Thoracic aorta (tissue), 2 donors: Measurements from ENCODE around the gene ACSL3. TPM values are rescaled to one million over a fixed set of nuclear protein-coding genes. Genes with fewer than 3 reads are reported as not detected.

Source experiments
- ATAC-seq: fragments of 150-250 bp; one replicate; pipeline ENCODE4 v1.8.0; 2017; ENCODE audit warnings: low read depth; ENCODE audit not compliant: insufficient number of reproducible peaks, low FRiP score
- DNase-seq: peaks from one replicate; pipeline ENCODE4 v3.0.0-alpha.2; 2020; ENCODE audit warnings: low spot score
- H3K27ac ChIP-seq, 2 donors: fragments of 200-600 bp; sonication (generic); 1 replicate in 1 of 2; 2 replicates in 1 of 2; pipeline ENCODE4 v1.5.1; 2016; ENCODE audit warnings: mild to moderate bottlenecking in 2 of 2, moderate library complexity in 2 of 2
- H3K27me3 ChIP-seq: fragments of 200-600 bp; sonication (generic); replicated peaks from 2 replicates; pipeline ENCODE4 v1.6.0; 2016; ENCODE audit warnings: mild to moderate bottlenecking; ENCODE audit not compliant: insufficient read depth
- H3K36me3 ChIP-seq: fragments of 200-600 bp; sonication (generic); one replicate; pipeline ENCODE4 v1.5.1; 2016
- H3K4me1 ChIP-seq, 2 donors: fragments of 200-600 bp; sonication (generic); 1 replicate in 1 of 2; 2 replicates in 1 of 2; pipeline versions ENCODE4 v1.5.1 to v1.6.0; 2016; ENCODE audit warnings: low read depth in 2 of 2, mild to moderate bottlenecking in 1 of 2; ENCODE audit not compliant: control insufficient read depth in 1 of 2
- H3K4me3 ChIP-seq: fragments of 200-600 bp; sonication (generic); 2 replicates; pipeline ENCODE4 v1.5.1; 2016; ENCODE audit warnings: mild to moderate bottlenecking
- H3K9me3 ChIP-seq: fragments of 200-600 bp; sonication (generic); 2 replicates; pipeline ENCODE4 v1.5.1; 2016
- total RNA-seq, 2 donors: library from RNA; depleted of rRNA; stranded (reverse); fragments of >200 nt; gene quantifications; one replicate each; pipeline versions ENCODE4 v1.1.0 to v1.2.3, GENCODE V29; 2016
- TF ChIP-seq, protein P1 (sequence below): fragments of 200-600 bp; sonication (generic); IDR thresholded peaks from one replicate; pipeline ENCODE4 v1.5.1; 2019; ENCODE audit warnings: antibody characterized with exemption

ACSL3 gene
- total RNA-seq, 2 donors from 2014 or later, result 65.1 to 79.0 TPM

DNA sequence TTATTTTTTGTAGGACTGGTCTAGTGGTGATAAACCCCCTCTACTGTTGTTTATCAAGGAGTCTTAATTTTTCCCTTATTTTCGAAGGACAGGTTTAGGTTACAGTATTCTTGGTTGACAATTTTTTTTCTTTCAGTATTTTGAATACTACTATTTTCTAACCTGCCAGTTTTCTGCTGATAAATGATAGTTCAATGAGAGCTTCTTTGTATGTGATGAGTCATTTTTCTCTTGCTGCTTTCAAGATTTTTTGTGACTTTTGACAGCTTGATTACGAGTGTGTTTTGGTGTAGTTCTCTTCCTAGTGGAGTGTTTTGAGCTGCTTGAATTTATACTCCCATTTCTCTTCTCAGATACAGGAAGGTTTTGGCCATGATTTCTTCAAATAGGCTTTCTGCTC lies 77.5 kb downstream of the ACSL3 start:
- DNase-seq (no peak), ATAC-seq (no peak)
- TF ChIP-seq, protein P1, sequence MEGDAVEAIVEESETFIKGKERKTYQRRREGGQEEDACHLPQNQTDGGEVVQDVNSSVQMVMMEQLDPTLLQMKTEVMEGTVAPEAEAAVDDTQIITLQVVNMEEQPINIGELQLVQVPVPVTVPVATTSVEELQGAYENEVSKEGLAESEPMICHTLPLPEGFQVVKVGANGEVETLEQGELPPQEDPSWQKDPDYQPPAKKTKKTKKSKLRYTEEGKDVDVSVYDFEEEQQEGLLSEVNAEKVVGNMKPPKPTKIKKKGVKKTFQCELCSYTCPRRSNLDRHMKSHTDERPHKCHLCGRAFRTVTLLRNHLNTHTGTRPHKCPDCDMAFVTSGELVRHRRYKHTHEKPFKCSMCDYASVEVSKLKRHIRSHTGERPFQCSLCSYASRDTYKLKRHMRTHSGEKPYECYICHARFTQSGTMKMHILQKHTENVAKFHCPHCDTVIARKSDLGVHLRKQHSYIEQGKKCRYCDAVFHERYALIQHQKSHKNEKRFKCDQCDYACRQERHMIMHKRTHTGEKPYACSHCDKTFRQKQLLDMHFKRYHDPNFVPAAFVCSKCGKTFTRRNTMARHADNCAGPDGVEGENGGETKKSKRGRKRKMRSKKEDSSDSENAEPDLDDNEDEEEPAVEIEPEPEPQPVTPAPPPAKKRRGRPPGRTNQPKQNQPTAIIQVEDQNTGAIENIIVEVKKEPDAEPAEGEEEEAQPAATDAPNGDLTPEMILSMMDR, result no peak
- Histone ChIP-seq H3K27ac (no peak overlapping the region), H3K9me3 (peaks cover 8% of the 10 kb centered on the region), H3K4me3 (no peak overlapping the region), H3K4me1 (peaks cover under 1 to 7% of the 10 kb centered on the region in 2 donors), H3K27me3 (no peaks in the 10 kb centered on the region), H3K36me3 (peaks cover 20% of the 10 kb centered on the region)

DNA sequence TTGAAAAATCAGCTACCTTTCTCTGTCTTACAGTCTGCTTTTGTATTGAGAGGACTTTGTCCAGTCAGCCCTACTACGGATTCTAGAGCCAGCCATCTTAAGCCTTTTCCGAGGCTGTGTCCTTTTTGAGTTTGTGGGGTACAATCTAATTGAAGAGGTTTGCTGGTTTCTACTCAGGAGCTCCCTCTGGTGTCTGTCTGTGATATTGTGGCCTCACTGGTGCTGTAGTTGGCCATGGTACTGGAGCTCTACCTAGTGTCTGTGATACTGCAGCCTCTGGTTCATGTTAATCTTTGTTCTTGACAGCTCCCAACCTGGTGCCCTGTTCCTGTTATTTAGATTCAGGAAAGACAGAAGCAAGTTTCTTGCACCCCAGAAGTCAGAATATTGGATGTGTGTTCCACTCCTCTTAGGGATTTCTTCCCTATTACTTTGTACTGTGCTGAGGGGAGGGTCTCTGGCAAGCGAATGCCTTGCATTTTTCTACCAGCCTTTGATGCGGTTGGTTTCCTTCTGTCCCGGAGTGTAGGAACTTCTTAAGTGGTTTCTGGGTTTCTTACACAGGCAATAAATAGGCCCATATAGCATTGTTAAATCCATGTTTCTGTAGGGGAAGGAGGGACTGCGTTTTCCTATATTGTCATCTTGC lies 78.5 kb downstream of the ACSL3 start:
- no peak for DNase-seq
- no peak for ATAC-seq
- peaks cover 18% of the 10 kb centered on the region for H3K36me3 ChIP-seq

DNA sequence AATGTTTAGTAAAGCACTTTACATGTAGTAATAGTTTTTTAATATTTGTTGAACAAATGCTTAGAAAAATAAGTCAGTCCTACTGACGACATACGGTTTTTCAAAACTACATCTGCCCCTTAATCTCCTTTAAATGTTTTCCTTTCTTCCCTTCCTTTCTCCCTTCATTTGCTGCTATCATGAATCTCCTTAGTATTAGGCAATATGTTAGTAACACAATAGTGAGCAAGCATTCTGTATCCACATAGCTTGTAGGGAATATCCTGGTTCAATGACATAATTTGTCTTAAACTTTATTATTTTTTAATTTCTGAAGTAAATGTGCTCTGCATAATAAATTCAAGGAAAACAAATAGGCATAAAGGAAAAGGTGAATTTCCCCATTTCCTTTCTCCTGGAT lies 79.1 kb downstream of the ACSL3 start:
- H3K4me3 ChIP-seq, result no peak overlapping the region
- TF ChIP-seq, protein P1, result no peak
- H3K27ac ChIP-seq, result no peak overlapping the region
- peaks cover 11 to 15% of the 10 kb centered on the region in 2 donors for H3K4me1 ChIP-seq
- peaks cover 14% of the 10 kb centered on the region for H3K36me3 ChIP-seq
- ATAC-seq, result no peak
- no peaks in the 10 kb centered on the region for H3K27me3 ChIP-seq
- peaks cover 8% of the 10 kb centered on the region for H3K9me3 ChIP-seq
- DNase-seq, result no peak

More for the DNA sequence above, 78.5 kb downstream of the ACSL3 start:
- H3K4me1 ChIP-seq, result peaks cover 9 to 10% of the 10 kb centered on the region in 2 donors
- H3K4me3 ChIP-seq, result no peak overlapping the region
- TF ChIP-seq, protein P1, result peak; percentile 36
- no peak overlapping the region for H3K27ac ChIP-seq
- no peaks in the 10 kb centered on the region for H3K27me3 ChIP-seq
- peaks cover 8% of the 10 kb centered on the region for H3K9me3 ChIP-seq

DNA sequence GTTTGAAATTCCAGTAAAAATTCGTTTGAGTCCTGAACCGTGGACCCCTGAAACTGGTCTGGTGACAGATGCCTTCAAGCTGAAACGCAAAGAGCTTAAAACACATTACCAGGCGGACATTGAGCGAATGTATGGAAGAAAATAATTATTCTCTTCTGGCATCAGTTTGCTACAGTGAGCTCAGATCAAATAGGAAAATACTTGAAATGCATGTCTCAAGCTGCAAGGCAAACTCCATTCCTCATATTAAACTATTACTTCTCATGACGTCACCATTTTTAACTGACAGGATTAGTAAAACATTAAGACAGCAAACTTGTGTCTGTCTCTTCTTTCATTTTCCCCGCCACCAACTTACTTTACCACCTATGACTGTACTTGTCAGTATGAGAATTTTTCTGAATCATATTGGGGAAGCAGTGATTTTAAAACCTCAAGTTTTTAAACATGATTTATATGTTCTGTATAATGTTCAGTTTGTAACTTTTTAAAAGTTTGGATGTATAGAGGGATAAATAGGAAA lies 80.7 kb downstream of the ACSL3 start:
- no peaks in the 10 kb centered on the region for H3K27me3 ChIP-seq
- no peak for ATAC-seq
- no peak for DNase-seq
- H3K36me3 ChIP-seq, result peaks cover 14% of the 10 kb centered on the region
- peaks cover 8% of the 10 kb centered on the region for H3K9me3 ChIP-seq
- peaks cover 11 to 15% of the 10 kb centered on the region in 2 donors for H3K4me1 ChIP-seq
- TF ChIP-seq, protein P1, result no peak
- no peak overlapping the region for H3K4me3 ChIP-seq
- no peak overlapping the region for H3K27ac ChIP-seq

DNA sequence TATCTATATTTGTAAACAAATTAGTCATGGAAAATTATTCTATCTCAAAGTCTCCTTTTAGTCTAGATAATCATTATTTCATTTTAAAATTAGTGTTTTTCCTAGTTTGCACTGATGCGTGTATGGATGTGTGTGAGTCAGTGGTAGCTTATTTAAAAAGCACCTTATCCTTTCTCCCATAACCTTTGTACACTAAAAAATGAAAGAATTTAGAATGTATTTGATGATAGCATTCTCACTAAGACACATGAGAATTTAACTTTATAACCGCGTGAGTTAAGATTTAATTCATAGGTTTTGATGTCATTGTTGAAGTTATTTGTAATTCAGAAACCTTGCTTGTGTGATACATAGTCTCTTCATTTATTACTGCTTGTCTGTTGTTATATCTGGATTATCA lies 81.7 kb downstream of the ACSL3 start:
- Histone ChIP-seq H3K36me3 (peaks cover 10% of the 10 kb centered on the region), H3K4me1 (peaks cover 11 to 15% of the 10 kb centered on the region in 2 donors), H3K9me3 (peaks cover 8% of the 10 kb centered on the region), H3K27me3 (no peaks in the 10 kb centered on the region), H3K4me3 (no peak overlapping the region), H3K27ac (no peak overlapping the region)
- DNase-seq (no peak), ATAC-seq (no peak)
- TF ChIP-seq, protein P1, result no peak
